ENCODE data around the gene ST6GALNAC4. TPM values are rescaled to one million over a fixed set of nuclear protein-coding genes. Genes with fewer than 3 reads are reported as not detected.

ST6GALNAC4 gene
- total and polyA plus RNA-seq, 9 of the 15 experiments (the other 6 are each of a cell fraction or from before 2014, with no cell fraction given): 2.6 to 43.1 (median 15.4) TPM

DNA sequence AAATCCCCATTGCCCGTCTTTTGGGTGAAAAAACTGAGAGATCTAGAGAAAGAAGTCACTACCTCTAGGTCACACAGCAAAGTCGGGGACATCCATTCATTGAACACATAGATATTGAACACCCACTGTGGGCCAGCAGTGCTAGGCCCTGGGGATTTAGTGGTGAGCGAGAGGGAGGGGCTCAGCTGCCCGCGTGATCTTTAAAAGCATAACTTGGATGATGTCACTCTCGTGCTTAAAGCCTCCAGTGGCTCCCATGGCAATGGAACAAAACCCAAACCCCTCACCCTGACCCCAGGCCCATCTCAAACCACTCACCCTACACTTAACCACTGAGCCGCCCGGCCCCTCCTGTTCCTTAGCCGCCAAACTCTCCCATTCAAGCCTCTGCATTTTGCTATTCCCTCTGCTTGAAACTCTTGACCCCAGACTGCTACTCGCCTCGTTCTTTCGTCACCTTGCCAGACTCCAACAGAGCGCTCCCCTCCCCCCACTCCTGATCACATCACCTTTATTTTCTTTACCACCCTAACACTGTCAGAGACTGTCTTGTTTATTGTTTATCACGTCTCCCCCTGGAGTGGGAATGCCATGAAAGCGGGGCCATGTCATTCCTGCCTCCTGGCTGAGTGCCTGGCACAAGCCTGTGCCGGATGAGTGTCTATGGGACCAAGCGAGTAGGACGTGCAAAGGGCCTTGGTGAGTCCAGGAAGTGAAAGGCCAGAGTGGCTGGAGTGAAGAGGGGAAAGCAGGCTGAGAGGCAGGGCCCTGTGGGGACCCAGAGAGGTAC is 14.4 kb upstream of the ST6GALNAC4 start (continued):
- TF ChIP-seq HDGF (IDR thresholded peaks at IDR 0.05) (peak; percentile 93; the same call in 1 of the 2 replicates), NELFE (IDR thresholded peaks at IDR 0.05; ENCODE audit: insufficient read depth, insufficient read length) (no peak), ZNF274 (IDR thresholded peaks at IDR 0.05; ENCODE audit: borderline replicate concordance, low read depth, low read length) (no peak), ZNF431 (CRISPR knock-in tag; IDR thresholded peaks at IDR 0.05) (no peak), JUND (IDR thresholded peaks at IDR 0.05; ENCODE audit: borderline replicate concordance, low read depth, low read length) (peak; percentile 69), JUND (tag; IDR thresholded peaks at IDR 0.05; ENCODE audit: borderline replicate concordance, low read depth, low read length) (peak; percentile 70; the same call in 2 of the 3 replicates), HDAC2 (IDR thresholded peaks at IDR 0.05) (peak; percentile 24; the same call in 1 of the 2 replicates), ARNT (IDR thresholded peaks at IDR 0.05) (0 out of 4 replicates have a peak, but pooled peaks of 1 of the 2 experiments have one; percentile 14), MBD2 (IDR thresholded peaks at IDR 0.05; ENCODE audit: borderline replicate concordance, low read depth) (no peak), KDM4B (IDR thresholded peaks at IDR 0.05; ENCODE audit: borderline replicate concordance in 2 of 2, low read depth in 1 of 2) (0 out of 4 replicates have a peak, but pooled peaks of 1 of the 2 experiments have one; percentile 50), JUN (IDR thresholded peaks at IDR 0.05; ENCODE audit: borderline replicate concordance, low read depth, low read length) (peak; percentile 67; the same call in 1 of the 2 replicates), JUN (CRISPR knock-in tag; IDR thresholded peaks at IDR 0.05; ENCODE audit: borderline replicate concordance) (no peak), FOXK2 (conservative IDR thresholded peaks at IDR 0.05 in 1 of 2, IDR thresholded peaks at IDR 0.05 in 1 of 2; ENCODE audit: low read depth in 2 of 2) (peak; percentile 52 to 59; a peak in 2 of 4 replicates), NFRKB (IDR thresholded peaks at IDR 0.05; ENCODE audit: low read depth) (peak; percentile 73; the same call in 1 of the 2 replicates), KLF13 (tag; IDR thresholded peaks at IDR 0.05; ENCODE audit: borderline replicate concordance, low read depth) (no peak), BRCA1 (IDR thresholded peaks at IDR 0.05) (no peak), BRCA1 (CRISPR knock-in tag; IDR thresholded peaks at IDR 0.05) (0 out of 2 replicates have a peak, but pooled peaks have one; percentile 29), CAMTA2 (CRISPR knock-in tag; conservative IDR thresholded peaks at IDR 0.05) (no peak), SMARCB1 (IDR thresholded peaks at IDR 0.05; ENCODE audit: insufficient read length, low read depth) (no peak), THRAP3 (IDR thresholded peaks at IDR 0.05; ENCODE audit: borderline replicate concordance) (0 out of 2 replicates have a peak, but pooled peaks have one; percentile 9)
- TF ChIP-seq, protein P1, sequence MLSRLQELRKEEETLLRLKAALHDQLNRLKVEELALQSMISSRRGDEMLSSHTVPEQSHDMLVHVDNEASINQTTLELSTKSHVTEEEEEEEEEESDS (CRISPR knock-in tag; IDR thresholded peaks at IDR 0.05): no peak
- TF ChIP-seq, protein P2, sequence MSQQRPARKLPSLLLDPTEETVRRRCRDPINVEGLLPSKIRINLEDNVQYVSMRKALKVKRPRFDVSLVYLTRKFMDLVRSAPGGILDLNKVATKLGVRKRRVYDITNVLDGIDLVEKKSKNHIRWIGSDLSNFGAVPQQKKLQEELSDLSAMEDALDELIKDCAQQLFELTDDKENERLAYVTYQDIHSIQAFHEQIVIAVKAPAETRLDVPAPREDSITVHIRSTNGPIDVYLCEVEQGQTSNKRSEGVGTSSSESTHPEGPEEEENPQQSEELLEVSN (IDR thresholded peaks at IDR 0.05; ENCODE audit: borderline replicate concordance in 1 of 2, extremely low read depth in 1 of 2, insufficient read depth in 1 of 2, insufficient read length in 1 of 2, low read depth in 1 of 2, low read length in 1 of 2, poor library complexity in 1 of 2, severe bottlenecking in 1 of 2): peak in 1 of 2 experiments; percentile 14
- TF ChIP-seq, protein P3, sequence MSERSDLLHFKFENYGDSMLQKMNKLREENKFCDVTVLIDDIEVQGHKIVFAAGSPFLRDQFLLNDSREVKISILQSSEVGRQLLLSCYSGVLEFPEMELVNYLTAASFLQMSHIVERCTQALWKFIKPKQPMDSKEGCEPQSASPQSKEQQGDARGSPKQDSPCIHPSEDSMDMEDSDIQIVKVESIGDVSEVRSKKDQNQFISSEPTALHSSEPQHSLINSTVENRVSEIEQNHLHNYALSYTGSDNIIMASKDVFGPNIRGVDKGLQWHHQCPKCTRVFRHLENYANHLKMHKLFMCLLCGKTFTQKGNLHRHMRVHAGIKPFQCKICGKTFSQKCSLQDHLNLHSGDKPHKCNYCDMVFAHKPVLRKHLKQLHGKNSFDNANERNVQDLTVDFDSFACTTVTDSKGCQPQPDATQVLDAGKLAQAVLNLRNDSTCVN (CRISPR knock-in tag; IDR thresholded peaks at IDR 0.05): 0 out of 2 replicates have a peak, but pooled peaks have one; percentile 12
- TF ChIP-seq, protein P4, sequence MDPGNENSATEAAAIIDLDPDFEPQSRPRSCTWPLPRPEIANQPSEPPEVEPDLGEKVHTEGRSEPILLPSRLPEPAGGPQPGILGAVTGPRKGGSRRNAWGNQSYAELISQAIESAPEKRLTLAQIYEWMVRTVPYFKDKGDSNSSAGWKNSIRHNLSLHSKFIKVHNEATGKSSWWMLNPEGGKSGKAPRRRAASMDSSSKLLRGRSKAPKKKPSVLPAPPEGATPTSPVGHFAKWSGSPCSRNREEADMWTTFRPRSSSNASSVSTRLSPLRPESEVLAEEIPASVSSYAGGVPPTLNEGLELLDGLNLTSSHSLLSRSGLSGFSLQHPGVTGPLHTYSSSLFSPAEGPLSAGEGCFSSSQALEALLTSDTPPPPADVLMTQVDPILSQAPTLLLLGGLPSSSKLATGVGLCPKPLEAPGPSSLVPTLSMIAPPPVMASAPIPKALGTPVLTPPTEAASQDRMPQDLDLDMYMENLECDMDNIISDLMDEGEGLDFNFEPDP (CRISPR knock-in tag; IDR thresholded peaks at IDR 0.05): no peak
